ENCODE results near the gene MRPS23.

The MRPS23 gene

GRCh38 chr17:57858838-57859237 is 9.0 kb upstream of the MRPS23 start:
- H3K18ac ChIP-seq (ENCODE audit: low read length): peak overlapping the region; percentile 21
- DNase-seq (ENCODE audit: low spot score): no peak
- peaks cover 2 to 24% of the 10 kb centered on the region in 2 donors for H3K4me1 ChIP-seq (ENCODE audit: control insufficient read depth in 2 of 2, insufficient read depth in 1 of 2, low read depth in 1 of 2, low read length in 2 of 2)
- no peak overlapping the region for H3K23ac ChIP-seq (ENCODE audit: low read depth, low read length, poor library complexity)
- peaks cover 0 to 29% of the 10 kb centered on the region in 2 donors for H3K36me3 ChIP-seq (replicated peaks in 1 of 2; ENCODE audit: control insufficient read depth in 2 of 2, insufficient read depth in 2 of 2, low read length in 2 of 2)
- H3K79me1 ChIP-seq (ENCODE audit: low read depth, low read length): no peaks in the 10 kb centered on the region
- H2BK120ac ChIP-seq (ENCODE audit: low read depth, low read length): no peak overlapping the region
- H3K4me2 ChIP-seq (ENCODE audit: insufficient read depth, low read length, poor library complexity, severe bottlenecking): no peak overlapping the region
- H3K14ac ChIP-seq (ENCODE audit: low read length): no peak overlapping the region
- no peaks in the 10 kb centered on the region for H3K9me3 ChIP-seq (replicated peaks in 1 of 2; ENCODE audit: control insufficient read depth in 2 of 2, insufficient read depth in 1 of 2, low read depth in 1 of 2, low read length in 2 of 2)
- H3K4ac ChIP-seq (ENCODE audit: low read length): no peak overlapping the region
- H2BK15ac ChIP-seq (ENCODE audit: low read length): no peak overlapping the region
- H3K4me3 ChIP-seq (ENCODE audit: low read length in 2 of 2): peak overlapping the region in 1 of 2 donors; percentile 45
- no peak overlapping the region for H2BK5ac ChIP-seq (ENCODE audit: low read length)
- peaks cover 0 to 20% (median 0%) of the 10 kb centered on the region in 3 experiments for H3K27me3 ChIP-seq (ENCODE audit: control insufficient read depth in 3 of 3, insufficient read depth in 3 of 3, low read depth in 1 of 3, low read length in 3 of 3)
- H2BK12ac ChIP-seq (ENCODE audit: low read length): no peak overlapping the region
- H4K91ac ChIP-seq (ENCODE audit: low read depth, low read length, poor library complexity): no peak overlapping the region
- no peak overlapping the region for H2AFZ ChIP-seq (ENCODE audit: low read length)
- WGBS, 2 donors (ENCODE audit: extremely low coverage in 2 of 2, insufficient read length in 2 of 2, insufficient replicate concordance in 1 of 2): no CpG with 5 or more reads among the region's 5 CpGs
- H4K8ac ChIP-seq (ENCODE audit: low read depth, low read length): no peak overlapping the region
- H3K9ac ChIP-seq (ENCODE audit: low read depth, low read length, poor library complexity): no peak overlapping the region
- H3K27ac ChIP-seq (replicated peaks; ENCODE audit: low read length): no peak overlapping the region
- H2AK5ac ChIP-seq (ENCODE audit: low read depth, low read length): no peak overlapping the region

DNA sequence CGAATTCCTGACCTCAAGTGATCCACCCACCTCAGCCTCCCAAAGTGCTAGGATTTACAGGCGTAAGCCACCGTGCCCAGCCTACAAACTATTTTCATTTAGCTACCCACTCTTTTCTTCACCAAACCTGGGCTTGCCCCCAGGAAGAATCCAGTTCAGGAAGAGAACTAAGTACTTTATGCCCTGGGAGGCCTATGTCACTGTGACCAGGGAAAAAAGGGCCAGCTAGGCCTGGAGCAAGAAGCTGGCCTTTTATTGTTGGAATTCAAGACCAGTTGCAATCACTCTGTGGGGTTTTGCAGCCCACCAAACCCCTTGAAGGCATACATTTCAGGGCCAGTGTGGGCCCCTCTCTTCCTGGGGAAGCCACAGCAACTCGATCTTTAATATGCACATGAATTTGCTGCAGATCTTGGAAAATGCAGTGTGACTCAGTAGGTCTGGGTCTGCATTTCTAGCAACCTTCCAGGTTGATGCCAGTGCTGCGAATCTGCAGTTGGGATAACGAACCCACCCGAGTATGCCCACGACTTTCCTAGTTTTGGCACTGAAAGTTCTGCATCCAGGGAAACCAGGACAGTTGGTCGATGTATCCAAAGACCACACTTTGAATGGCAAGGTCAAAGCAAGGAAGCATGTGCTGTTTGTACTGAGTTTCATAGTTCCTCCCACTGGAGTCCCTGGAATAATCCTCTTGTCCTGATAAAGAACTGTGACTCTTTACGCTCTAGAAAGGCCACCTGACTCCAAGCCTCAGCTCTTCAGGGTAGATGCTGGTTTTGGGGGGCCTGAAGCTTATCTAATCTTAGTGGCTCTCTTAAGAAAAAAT is 7.2 kb upstream of the MRPS23 start:
- Histone ChIP-seq H2AK5ac (ENCODE audit: low read depth, low read length) (no peak overlapping the region), H2BK15ac (ENCODE audit: low read length) (no peak overlapping the region), H3K27me3 (ENCODE audit: control insufficient read depth in 3 of 3, insufficient read depth in 3 of 3, low read depth in 1 of 3, low read length in 3 of 3) (peaks cover 0 to 13% (median 0%) of the 10 kb centered on the region in 3 experiments), H3K27ac (replicated peaks; ENCODE audit: low read length) (no peak overlapping the region), H3K4me1 (ENCODE audit: control insufficient read depth in 2 of 2, insufficient read depth in 1 of 2, low read depth in 1 of 2, low read length in 2 of 2) (peaks cover 2 to 20% of the 10 kb centered on the region in 2 donors), H2BK12ac (ENCODE audit: low read length) (no peak overlapping the region), H3K18ac (ENCODE audit: low read length) (no peak overlapping the region), H2BK5ac (ENCODE audit: low read length) (no peak overlapping the region), H2AFZ (ENCODE audit: low read length) (no peak overlapping the region), H3K9me3 (replicated peaks in 1 of 2; ENCODE audit: control insufficient read depth in 2 of 2, insufficient read depth in 1 of 2, low read depth in 1 of 2, low read length in 2 of 2) (no peaks in the 10 kb centered on the region), H4K8ac (ENCODE audit: low read depth, low read length) (no peak overlapping the region), H4K91ac (ENCODE audit: low read depth, low read length, poor library complexity) (no peak overlapping the region), H3K79me1 (ENCODE audit: low read depth, low read length) (no peaks in the 10 kb centered on the region), H3K4me3 (ENCODE audit: low read length in 2 of 2) (no peak overlapping the region), H3K23ac (ENCODE audit: low read depth, low read length, poor library complexity) (no peak overlapping the region), H3K4ac (ENCODE audit: low read length) (no peak overlapping the region), H2BK120ac (ENCODE audit: low read depth, low read length) (no peak overlapping the region), H3K4me2 (ENCODE audit: insufficient read depth, low read length, poor library complexity, severe bottlenecking) (no peak overlapping the region), H3K36me3 (replicated peaks in 1 of 2; ENCODE audit: control insufficient read depth in 2 of 2, insufficient read depth in 2 of 2, low read length in 2 of 2) (peaks cover 0 to 12% of the 10 kb centered on the region in 2 donors), H3K9ac (ENCODE audit: low read depth, low read length, poor library complexity) (no peak overlapping the region), H3K14ac (ENCODE audit: low read length) (no peak overlapping the region)
- no CpG with 5 or more reads among the region's 10 CpGs for WGBS, 2 donors (ENCODE audit: extremely low coverage in 2 of 2, insufficient read length in 2 of 2, insufficient replicate concordance in 1 of 2)
- DNase-seq (ENCODE audit: low spot score): no peak

DNA sequence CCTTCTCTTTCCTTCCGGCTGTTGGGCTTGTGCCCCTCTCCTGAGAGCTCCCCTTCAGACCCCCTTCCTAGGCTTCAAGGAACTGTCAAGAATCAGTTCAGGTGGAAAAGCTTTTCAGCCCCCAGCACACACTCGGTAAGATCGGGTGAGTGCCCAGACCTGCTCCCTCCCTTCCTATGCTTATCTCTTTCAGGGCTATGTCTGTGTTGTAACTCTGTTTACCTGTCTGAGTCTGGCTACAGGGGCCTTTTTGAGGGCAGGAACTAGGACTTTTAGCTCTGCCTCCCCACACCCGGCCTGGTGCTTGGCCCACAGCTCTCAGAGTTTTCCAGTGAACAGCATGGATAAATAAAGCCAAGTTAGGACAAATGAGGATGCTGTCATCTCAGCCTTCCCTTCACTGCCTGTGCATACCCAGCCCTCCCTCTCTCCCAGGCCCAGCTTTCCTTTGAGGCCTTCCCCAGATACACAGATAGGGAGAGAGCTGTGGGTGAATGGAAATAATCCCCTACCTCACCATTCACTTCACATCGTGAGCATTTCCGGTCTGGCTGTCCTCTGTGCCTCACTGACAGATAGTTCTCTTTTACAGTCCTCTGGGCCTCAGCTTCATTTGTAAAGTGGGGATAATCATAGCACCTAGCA is 5.7 kb upstream of the MRPS23 start:
- Histone ChIP-seq H3K9ac (ENCODE audit: low read depth, low read length, poor library complexity) (no peak overlapping the region), H4K8ac (ENCODE audit: low read depth, low read length) (no peak overlapping the region), H3K4me1 (ENCODE audit: control insufficient read depth in 2 of 2, insufficient read depth in 1 of 2, low read depth in 1 of 2, low read length in 2 of 2) (peaks cover 7 to 10% of the 10 kb centered on the region in 2 donors), H3K9me3 (replicated peaks in 1 of 2; ENCODE audit: control insufficient read depth in 2 of 2, insufficient read depth in 1 of 2, low read depth in 1 of 2, low read length in 2 of 2) (no peaks in the 10 kb centered on the region), H2BK15ac (ENCODE audit: low read length) (no peak overlapping the region), H2BK120ac (ENCODE audit: low read depth, low read length) (no peak overlapping the region), H2AFZ (ENCODE audit: low read length) (no peak overlapping the region), H3K79me1 (ENCODE audit: low read depth, low read length) (no peaks in the 10 kb centered on the region), H3K27me3 (ENCODE audit: control insufficient read depth in 3 of 3, insufficient read depth in 3 of 3, low read depth in 1 of 3, low read length in 3 of 3) (peaks cover 0 to 2% (median 0%) of the 10 kb centered on the region in 3 experiments), H3K23ac (ENCODE audit: low read depth, low read length, poor library complexity) (no peak overlapping the region), H4K91ac (ENCODE audit: low read depth, low read length, poor library complexity) (no peak overlapping the region), H3K4me3 (ENCODE audit: low read length in 2 of 2) (peak overlapping the region in 1 of 2 donors; percentile 23), H2AK5ac (ENCODE audit: low read depth, low read length) (peak overlapping the region; percentile 34), H2BK12ac (ENCODE audit: low read length) (no peak overlapping the region), H3K27ac (replicated peaks; ENCODE audit: low read length) (peak overlapping the region; percentile 4), H3K36me3 (replicated peaks in 1 of 2; ENCODE audit: control insufficient read depth in 2 of 2, insufficient read depth in 2 of 2, low read length in 2 of 2) (peaks cover 0 to 3% of the 10 kb centered on the region in 2 donors), H3K4ac (ENCODE audit: low read length) (no peak overlapping the region), H2BK5ac (ENCODE audit: low read length) (no peak overlapping the region), H3K18ac (ENCODE audit: low read length) (no peak overlapping the region), H3K4me2 (ENCODE audit: insufficient read depth, low read length, poor library complexity, severe bottlenecking) (no peak overlapping the region), H3K14ac (ENCODE audit: low read length) (no peak overlapping the region)
- no peak for DNase-seq (ENCODE audit: low spot score)
- no CpG with 5 or more reads among the region's 6 CpGs for WGBS, 2 donors (ENCODE audit: extremely low coverage in 2 of 2, insufficient read length in 2 of 2, insufficient replicate concordance in 1 of 2)

DNA sequence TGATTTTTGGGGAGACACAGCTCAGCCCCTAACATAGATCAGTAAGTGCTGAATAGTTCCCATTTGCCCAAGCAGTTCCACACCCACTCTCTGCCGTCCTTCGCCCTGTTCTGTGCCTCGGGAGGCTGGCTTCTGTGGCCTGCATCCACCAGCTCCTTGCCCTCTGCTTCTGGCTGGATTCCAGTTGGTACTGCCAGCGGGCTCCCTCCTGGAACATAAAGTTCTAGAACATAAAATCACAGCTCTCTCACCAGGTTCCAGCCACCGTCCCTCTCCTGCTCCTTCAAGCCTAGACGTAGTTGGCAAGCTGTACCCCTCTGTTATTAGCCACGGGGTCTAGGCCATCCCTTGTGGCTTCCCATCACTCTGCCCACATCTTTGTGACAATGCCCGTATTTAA is 3.9 kb upstream of the MRPS23 start:
- Histone ChIP-seq H2BK120ac (ENCODE audit: low read depth, low read length) (no peak overlapping the region), H2BK15ac (ENCODE audit: low read length) (no peak overlapping the region)
- no CpG with 5 or more reads among the region's 8 CpGs for WGBS, 2 donors (ENCODE audit: extremely low coverage in 2 of 2, insufficient read length in 2 of 2, insufficient replicate concordance in 1 of 2)

More for the DNA sequence above, 3.9 kb upstream of the MRPS23 start:
- Histone ChIP-seq H3K27me3 (ENCODE audit: control insufficient read depth in 3 of 3, insufficient read depth in 3 of 3, low read depth in 1 of 3, low read length in 3 of 3) (no peaks in the 10 kb centered on the region), H2BK12ac (ENCODE audit: low read length) (peak overlapping the region; percentile 67), H3K4ac (ENCODE audit: low read length) (no peak overlapping the region), H3K4me1 (ENCODE audit: control insufficient read depth in 2 of 2, insufficient read depth in 1 of 2, low read depth in 1 of 2, low read length in 2 of 2) (peaks cover 11 to 12% of the 10 kb centered on the region in 2 donors), H3K36me3 (replicated peaks in 1 of 2; ENCODE audit: control insufficient read depth in 2 of 2, insufficient read depth in 2 of 2, low read length in 2 of 2) (peaks cover 0 to 2% of the 10 kb centered on the region in 2 donors), H3K14ac (ENCODE audit: low read length) (no peak overlapping the region), H3K79me1 (ENCODE audit: low read depth, low read length) (peaks cover 4% of the 10 kb centered on the region), H3K9me3 (replicated peaks in 1 of 2; ENCODE audit: control insufficient read depth in 2 of 2, insufficient read depth in 1 of 2, low read depth in 1 of 2, low read length in 2 of 2) (no peaks in the 10 kb centered on the region), H4K8ac (ENCODE audit: low read depth, low read length) (no peak overlapping the region), H3K4me2 (ENCODE audit: insufficient read depth, low read length, poor library complexity, severe bottlenecking) (no peak overlapping the region), H4K91ac (ENCODE audit: low read depth, low read length, poor library complexity) (no peak overlapping the region), H3K18ac (ENCODE audit: low read length) (no peak overlapping the region), H2AK5ac (ENCODE audit: low read depth, low read length) (no peak overlapping the region), H3K9ac (ENCODE audit: low read depth, low read length, poor library complexity) (no peak overlapping the region), H2AFZ (ENCODE audit: low read length) (no peak overlapping the region), H3K4me3 (ENCODE audit: low read length in 2 of 2) (no peak overlapping the region), H3K23ac (ENCODE audit: low read depth, low read length, poor library complexity) (no peak overlapping the region), H2BK5ac (ENCODE audit: low read length) (no peak overlapping the region), H3K27ac (replicated peaks; ENCODE audit: low read length) (no peak overlapping the region)
- DNase-seq (ENCODE audit: low spot score): no peak

All from neuronal stem cell (in vitro differentiated cells).